ENCODE data around the gene ZBED3. TPM values are rescaled to one million over a fixed set of nuclear protein-coding genes. Genes with fewer than 3 reads are reported as not detected.

ZBED3 gene
- total RNA-seq, 1 donor from 2014 or later: 21.6 TPM

GRCh38 chr5:77077829-77078176, 9.3 kb downstream of the ZBED3 start:
- no peak for DNase-seq (ENCODE audit: low spot score)

GRCh38 chr5:77076961-77077828, 9.9 kb downstream of the ZBED3 start:
- DNase-seq (ENCODE audit: low spot score): peak; percentile 93

GRCh38 chr5:77074745-77075144, 12.3 kb downstream of the ZBED3 start:
- no peak for DNase-seq (ENCODE audit: low spot score)

- no peak for DNase-seq (ENCODE audit: low spot score)
These were observed 13.4 kb downstream of the ZBED3 start for GRCh38 chr5:77073667-77074066.

- no peak for DNase-seq (ENCODE audit: low spot score)
These were observed 20.2 kb downstream of the ZBED3 start for GRCh38 chr5:77066823-77067442.

- DNase-seq (ENCODE audit: low spot score): no peak
These were observed 20.9 kb downstream of the ZBED3 start for GRCh38 chr5:77066184-77066583.

GRCh38 chr5:77065256-77065655, 21.8 kb downstream of the ZBED3 start:
- DNase-seq (ENCODE audit: low spot score): no peak

- DNase-seq (ENCODE audit: low spot score): no peak
These were observed 23.0 kb downstream of the ZBED3 start for GRCh38 chr5:77064040-77064439.

GRCh38 chr5:77046416-77047073, 40.5 kb downstream of the ZBED3 start:
- no peak for DNase-seq (ENCODE audit: low spot score)

- no peak for DNase-seq (ENCODE audit: low spot score)
These were observed 51.1 kb downstream of the ZBED3 start for GRCh38 chr5:77035950-77036349.

GRCh38 chr5:77033338-77033737, 53.7 kb downstream of the ZBED3 start:
- no peak for DNase-seq (ENCODE audit: low spot score)

- DNase-seq (ENCODE audit: low spot score): no peak
These were observed 54.5 kb downstream of the ZBED3 start for GRCh38 chr5:77032635-77033034.

GRCh38 chr5:77031891-77032290, 55.2 kb downstream of the ZBED3 start:
- no peak for DNase-seq (ENCODE audit: low spot score)

- peak; percentile 97 for DNase-seq (ENCODE audit: low spot score)
These were observed 56.7 kb downstream of the ZBED3 start, which contains the start of gene AGGF1 for GRCh38 chr5:77030097-77031071. Gene AGGF1, plus strand, starts transcription at chr5:77030404. Its CDS starts 363 bp downstream, at chr5:77030767.

GRCh38 chr5:77029376-77029885, 57.7 kb downstream of the ZBED3 start:
- DNase-seq (ENCODE audit: low spot score): no peak

GRCh38 chr5:77028631-77029375, 58.3 kb downstream of the ZBED3 start:
- no peak for DNase-seq (ENCODE audit: low spot score)

GRCh38 chr5:77024490-77024889, 62.6 kb downstream of the ZBED3 start:
- no peak for DNase-seq (ENCODE audit: low spot score)

GRCh38 chr5:77022511-77023417, 64.3 kb downstream of the ZBED3 start:
- no peak for DNase-seq (ENCODE audit: low spot score)
